T-helper 17 cell (primary cell): ENCODE data around the gene GOLGA8M. TPM values are rescaled to one million over a fixed set of nuclear protein-coding genes. Genes with fewer than 3 reads are reported as not detected.
"Not testable (repeated sequence)": the region's sequence is repeated elsewhere in the genome, so short reads cannot be mapped to it uniquely, and the experiment has no call there.

Experiments used
- ATAC-seq: fragments of 150-1000 bp; cut with Tn5 transposase; 2 replicates; pipeline ENCODE4 v1.10.0; 2021; ENCODE audit warnings: mild to moderate bottlenecking, moderate library complexity
- DNase-seq, 3 donors: peaks; one replicate each; pipeline versions ENCODE4 v3.0.0 to v3.0.0-alpha.2; 2020 to 2021
- H3K9me3 ChIP-seq: one replicate; pipeline ENCODE4 v1.7.0; 2013; ENCODE audit warnings: low read length, mild to moderate bottlenecking; ENCODE audit not compliant: control insufficient read depth, poor library complexity, severe bottlenecking
- H3K27ac Mint-ChIP-seq: one replicate; pipeline ENCODE4 v1.8.0; 2022; ENCODE audit warnings: mild to moderate bottlenecking, moderate library complexity, mixed read lengths
- H3K27me3 Mint-ChIP-seq: one replicate; pipeline ENCODE4 v1.8.0; 2022; ENCODE audit warnings: mixed read lengths
- H3K36me3 Mint-ChIP-seq: one replicate; pipeline ENCODE4 v1.8.0; 2022; ENCODE audit warnings: low read depth, mixed read lengths
- H3K4me1 Mint-ChIP-seq: one replicate; pipeline ENCODE4 v1.8.0; 2022; ENCODE audit warnings: mild to moderate bottlenecking, mixed read lengths
- H3K4me3 Mint-ChIP-seq: one replicate; pipeline ENCODE4 v1.8.0; 2022; ENCODE audit warnings: mild to moderate bottlenecking, moderate library complexity, mixed read lengths
- total RNA-seq, 4 donors: library from RNA in 2 of 4; stranded (reverse) in 2 of 4; gene quantifications; one replicate each; pipeline ENCODE4 v1.2.3 and lab custom pipeline; 2022 to 2026

Gene GOLGA8M, protein sequence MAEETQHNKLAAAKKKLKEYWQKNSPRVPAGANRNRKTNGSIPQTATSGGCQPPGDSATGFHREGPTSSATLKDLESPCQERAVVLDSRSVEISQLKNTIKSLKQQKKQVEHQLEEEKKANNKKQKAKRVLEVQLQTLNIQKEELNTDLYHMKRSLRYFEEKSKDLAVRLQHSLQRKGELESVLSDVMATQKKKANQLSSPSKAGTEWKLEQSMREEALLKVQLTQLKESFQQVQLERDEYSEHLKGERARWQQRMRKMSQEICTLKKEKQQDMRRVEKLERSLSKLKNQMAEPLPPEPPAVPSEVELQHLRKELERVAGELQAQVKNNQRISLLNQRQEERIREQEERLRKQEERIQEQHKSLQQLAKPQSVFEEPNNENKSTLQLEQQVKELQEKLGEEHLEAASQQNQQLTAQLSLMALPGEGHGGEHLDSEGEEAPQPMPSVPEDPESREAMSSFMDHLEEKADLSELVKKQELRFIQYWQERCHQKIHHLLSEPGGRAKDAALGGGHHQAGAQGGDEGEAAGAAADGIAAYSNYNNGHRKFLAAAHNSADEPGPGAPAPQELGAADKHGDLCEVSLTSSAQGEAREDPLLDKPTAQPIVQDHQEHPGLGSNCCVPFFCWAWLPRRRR
- total RNA-seq, result 1 to 10 TPM in 1 of 2 donors, not detected in 1; 1.0 TPM
- 0 to 0.08 reads per million in 2 donors for total RNA-seq (lab: John Stamatoyannopoulos, UW)

DNA sequence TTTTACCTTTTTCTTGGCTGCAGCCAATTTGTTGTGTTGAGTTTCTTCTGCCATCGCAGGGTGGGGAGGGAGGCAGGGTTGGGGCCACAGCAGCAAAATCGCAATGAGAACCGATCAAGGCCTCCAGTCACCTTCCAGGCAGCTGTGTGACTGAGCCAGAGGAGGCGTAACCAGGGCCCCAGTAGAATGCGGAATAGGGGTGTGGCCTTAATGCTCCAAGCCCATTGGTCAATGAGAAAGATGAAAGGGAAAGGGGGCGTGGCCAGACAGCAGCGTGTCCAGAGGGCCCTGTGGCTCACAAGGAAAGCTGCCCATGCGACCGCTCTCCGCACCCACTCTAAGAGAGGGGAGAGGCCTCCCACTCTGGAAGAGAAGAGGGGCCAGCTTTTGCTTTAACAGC is at the start of gene GOLGA8M:
TSS of gene GOLGA8M (minus strand) at position 152 of the 400 bp plus-strand sequence. CDS start at position 54, 98 bp downstream.
- not testable (repeated sequence) for H3K36me3 Mint-ChIP-seq, DNase-seq, H3K27me3 Mint-ChIP-seq, H3K4me3 Mint-ChIP-seq, H3K4me1 Mint-ChIP-seq, H3K27ac Mint-ChIP-seq, ATAC-seq, H3K9me3 ChIP-seq

DNA sequence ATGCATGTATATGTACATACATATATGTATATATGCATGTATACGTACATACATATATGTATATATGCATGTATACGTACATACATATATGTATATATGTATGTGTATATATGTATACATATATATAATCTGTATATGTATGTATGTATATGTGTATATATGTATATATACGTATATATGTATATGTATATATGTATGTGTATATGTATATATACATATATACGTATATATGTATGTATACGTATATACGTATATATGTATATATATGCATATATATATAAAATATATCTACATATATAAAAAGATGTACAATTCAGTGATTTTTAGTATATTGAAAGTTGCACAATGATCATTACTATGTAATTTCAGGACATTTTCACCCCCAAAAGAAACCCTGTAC is 30.7 kb upstream of the GOLGA8M start:
- not testable (repeated sequence) for H3K27me3 Mint-ChIP-seq, DNase-seq, H3K4me3 Mint-ChIP-seq, H3K27ac Mint-ChIP-seq, ATAC-seq, H3K36me3 Mint-ChIP-seq, H3K4me1 Mint-ChIP-seq, H3K9me3 ChIP-seq

DNA sequence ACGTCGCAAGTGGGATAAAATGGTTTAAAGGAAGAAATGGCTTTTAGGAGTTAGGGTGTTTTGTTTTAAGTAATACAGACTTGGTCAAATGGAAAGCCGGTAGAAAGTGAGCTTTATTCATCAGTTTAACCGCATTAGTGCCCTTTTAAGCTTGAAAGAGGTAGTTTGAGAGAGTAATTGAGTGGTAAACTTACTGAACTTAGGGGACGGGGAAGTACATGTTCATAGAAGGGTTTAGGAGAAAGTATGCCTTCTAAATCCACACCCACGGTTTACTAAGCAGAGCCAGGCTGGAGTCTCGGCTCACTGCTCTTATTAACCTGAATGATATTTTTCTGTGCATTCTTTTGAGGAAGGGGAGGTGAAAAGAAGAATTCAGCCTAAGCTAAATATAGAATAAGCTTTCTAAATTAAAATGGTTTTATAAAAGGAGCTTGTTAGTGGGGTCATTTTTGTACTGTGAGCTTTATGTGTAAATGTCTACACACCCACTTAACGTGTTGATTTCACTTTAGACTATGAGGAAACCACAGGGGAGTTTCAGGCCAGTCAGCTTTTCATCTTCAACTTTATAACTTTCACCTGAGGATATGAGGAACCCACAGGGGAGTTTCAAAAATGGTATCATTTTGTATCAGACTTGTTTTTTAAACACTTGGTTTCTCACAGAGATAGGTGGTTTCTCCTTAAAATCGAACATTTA is 26.5 kb upstream of the GOLGA8M start:
- ATAC-seq, result peak; percentile 61
- Mint-ChIP-seq H3K27ac (peak overlapping the region; percentile 78), H3K4me3 (peak overlapping the region; percentile 86)
- H3K36me3 Mint-ChIP-seq, H3K4me1 Mint-ChIP-seq, H3K9me3 ChIP-seq, DNase-seq, H3K27me3 Mint-ChIP-seq: not testable (repeated sequence)

DNA sequence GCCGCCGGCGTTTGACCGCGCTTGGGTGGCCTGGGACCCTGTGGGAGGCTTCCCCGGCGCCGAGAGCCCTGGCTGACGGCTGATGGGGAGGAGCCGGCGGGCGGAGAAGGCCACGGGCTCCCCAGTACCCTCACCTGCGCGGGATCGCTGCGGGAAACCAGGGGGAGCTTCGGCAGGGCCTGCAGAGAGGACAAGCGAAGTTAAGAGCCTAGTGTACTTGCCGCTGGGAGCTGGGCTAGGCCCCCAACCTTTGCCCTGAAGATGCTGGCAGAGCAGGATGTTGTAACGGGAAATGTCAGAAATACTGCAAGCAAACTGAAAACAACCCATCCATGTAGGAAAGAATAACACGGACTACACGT is 26.0 kb upstream of the GOLGA8M start:
- not testable (repeated sequence) for H3K36me3 Mint-ChIP-seq
- ATAC-seq, result peak; percentile 37
- peak overlapping the region; percentile 78 for H3K27ac Mint-ChIP-seq

DNA sequence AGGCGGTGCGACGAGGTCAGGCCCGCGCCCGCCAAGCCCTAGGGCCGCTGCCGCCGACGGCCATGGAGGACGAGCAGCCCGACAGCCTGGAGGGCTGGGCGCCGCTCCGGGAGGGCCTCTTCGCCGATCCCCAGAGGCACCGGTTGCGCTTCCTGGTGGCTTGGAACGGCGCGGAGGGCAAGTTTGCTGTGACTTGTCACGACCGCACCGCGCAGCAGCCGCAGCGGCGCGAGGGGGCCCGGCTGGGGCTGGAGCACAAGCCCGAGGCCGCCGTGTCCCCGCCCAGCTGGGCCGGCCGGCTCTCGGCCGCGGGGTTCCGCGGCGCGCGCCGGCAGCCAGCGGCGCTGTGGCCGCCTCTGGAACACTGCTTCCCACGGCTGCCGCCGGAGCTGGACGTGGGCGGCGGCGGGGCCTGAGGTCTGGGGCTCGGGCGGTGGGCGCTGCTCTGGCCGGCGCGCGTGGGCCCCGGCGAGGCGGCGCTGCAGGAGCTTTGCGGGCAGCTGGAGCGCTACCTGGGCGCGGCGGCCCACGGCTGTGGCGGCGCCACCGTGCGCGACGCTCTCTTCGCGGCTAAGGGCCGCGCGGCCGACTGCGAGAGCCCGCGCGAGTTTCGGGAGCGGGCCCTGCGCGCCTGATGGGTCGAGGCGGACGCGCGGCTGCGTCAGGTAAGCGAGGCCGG is 25.4 kb upstream of the GOLGA8M start:
- not testable (repeated sequence) for H3K36me3 Mint-ChIP-seq, DNase-seq, H3K27me3 Mint-ChIP-seq, H3K9me3 ChIP-seq, H3K4me1 Mint-ChIP-seq
- peak; percentile 70 for ATAC-seq
- Mint-ChIP-seq H3K27ac (peak overlapping the region; percentile 78), H3K4me3 (peak overlapping the region; percentile 86)

More for the DNA sequence above, 26.0 kb upstream of the GOLGA8M start:
- not testable (repeated sequence) for H3K27me3 Mint-ChIP-seq, DNase-seq, H3K4me1 Mint-ChIP-seq, H3K9me3 ChIP-seq
- peak overlapping the region; percentile 86 for H3K4me3 Mint-ChIP-seq

DNA sequence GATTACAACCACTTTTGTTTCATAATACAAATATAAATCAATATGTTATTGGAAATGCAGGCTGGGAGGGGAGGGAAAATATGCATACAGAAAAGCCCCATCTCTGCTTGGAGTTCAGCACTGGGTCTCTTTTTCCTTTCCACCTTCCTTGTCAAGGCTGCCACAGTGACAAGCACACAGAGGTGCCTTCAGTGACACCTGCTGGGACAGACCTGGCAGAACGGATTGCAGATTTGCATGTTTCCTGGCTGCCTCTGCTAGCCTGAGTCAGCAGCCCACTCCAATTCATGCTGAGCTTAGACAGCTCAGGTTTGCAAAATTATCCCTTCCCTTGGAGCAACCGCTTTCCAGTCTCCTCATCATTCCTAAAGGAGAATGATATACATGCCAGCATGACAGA is 15.8 kb upstream of the GOLGA8M start:
- not testable (repeated sequence) for H3K27ac Mint-ChIP-seq, H3K36me3 Mint-ChIP-seq, ATAC-seq, H3K4me1 Mint-ChIP-seq, H3K4me3 Mint-ChIP-seq, DNase-seq, H3K27me3 Mint-ChIP-seq, H3K9me3 ChIP-seq

DNA sequence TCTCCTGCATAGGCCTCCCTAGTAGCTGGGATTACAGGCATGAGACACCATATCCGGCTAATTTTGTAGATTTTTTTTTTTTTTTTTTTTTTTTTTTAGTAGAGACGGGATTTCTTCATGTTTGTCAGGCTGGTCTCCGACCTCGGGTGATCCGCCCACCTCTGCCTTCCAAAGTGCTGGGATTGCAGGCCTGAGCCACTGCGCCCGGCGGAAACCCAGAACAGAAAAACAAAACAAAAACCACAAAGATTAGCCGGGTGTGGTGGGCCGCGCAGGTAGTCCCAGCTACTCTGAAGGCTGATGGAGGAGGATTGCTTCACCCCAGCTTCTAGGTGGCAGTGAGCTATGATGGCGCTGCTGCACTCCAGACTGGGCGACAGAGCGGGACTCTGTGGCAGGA is 14.8 kb upstream of the GOLGA8M start:
- ATAC-seq, H3K36me3 Mint-ChIP-seq, H3K27ac Mint-ChIP-seq, DNase-seq, H3K4me3 Mint-ChIP-seq, H3K9me3 ChIP-seq, H3K27me3 Mint-ChIP-seq, H3K4me1 Mint-ChIP-seq: not testable (repeated sequence)

DNA sequence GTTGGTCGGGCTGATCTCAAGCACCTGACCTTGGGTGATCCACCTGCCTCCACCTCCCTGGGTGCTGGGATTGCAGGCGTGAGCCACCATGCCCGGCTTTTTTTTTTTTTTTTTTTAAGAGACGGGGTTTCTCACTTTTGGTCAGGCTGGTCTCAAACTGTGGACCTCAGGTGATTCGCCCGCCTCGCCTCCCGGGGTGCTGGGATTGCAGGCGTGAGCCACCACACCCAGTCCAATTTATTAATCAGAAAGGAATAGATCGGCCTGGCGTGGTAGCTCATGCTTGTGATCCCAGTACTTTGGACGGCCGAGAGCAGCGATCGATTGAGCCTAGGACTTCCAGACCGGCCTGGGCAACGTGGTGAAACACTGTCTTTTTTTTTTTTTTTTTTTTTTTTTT is 13.9 kb upstream of the GOLGA8M start:
- Mint-ChIP-seq H3K4me3 (no peak overlapping the region), H3K27ac (no peak overlapping the region), H3K36me3 (no peaks in the 10 kb centered on the region), H3K4me1 (no peaks in the 10 kb centered on the region), H3K27me3 (no peaks in the 10 kb centered on the region)
- no peaks in the 10 kb centered on the region for H3K9me3 ChIP-seq
- ATAC-seq (no peak), DNase-seq (no peak)

DNA sequence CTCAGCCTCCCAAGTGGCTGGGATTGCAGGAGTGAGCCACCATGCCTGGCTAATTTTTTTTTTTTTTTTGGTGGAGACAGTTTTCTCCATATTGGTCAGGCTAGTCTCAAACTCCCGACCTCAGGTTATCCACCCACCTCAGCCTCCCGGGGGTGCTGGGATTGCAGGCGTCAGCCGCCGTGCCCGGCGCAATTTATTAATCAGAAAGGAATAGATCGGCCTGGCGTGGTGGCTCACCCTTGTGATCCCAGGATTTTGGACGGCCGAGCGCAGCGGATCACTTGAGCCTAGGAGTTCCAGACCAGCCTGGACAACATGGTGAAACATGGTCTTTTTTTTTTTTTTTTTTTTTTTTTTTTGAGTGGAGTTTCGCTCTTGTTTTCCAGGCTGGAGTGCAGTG is 13.3 kb upstream of the GOLGA8M start:
- Mint-ChIP-seq H3K4me1 (no peaks in the 10 kb centered on the region), H3K36me3 (no peaks in the 10 kb centered on the region), H3K27ac (no peak overlapping the region), H3K4me3 (no peak overlapping the region), H3K27me3 (no peaks in the 10 kb centered on the region)
- H3K9me3 ChIP-seq, result no peaks in the 10 kb centered on the region
- DNase-seq (no peak), ATAC-seq (no peak)

DNA sequence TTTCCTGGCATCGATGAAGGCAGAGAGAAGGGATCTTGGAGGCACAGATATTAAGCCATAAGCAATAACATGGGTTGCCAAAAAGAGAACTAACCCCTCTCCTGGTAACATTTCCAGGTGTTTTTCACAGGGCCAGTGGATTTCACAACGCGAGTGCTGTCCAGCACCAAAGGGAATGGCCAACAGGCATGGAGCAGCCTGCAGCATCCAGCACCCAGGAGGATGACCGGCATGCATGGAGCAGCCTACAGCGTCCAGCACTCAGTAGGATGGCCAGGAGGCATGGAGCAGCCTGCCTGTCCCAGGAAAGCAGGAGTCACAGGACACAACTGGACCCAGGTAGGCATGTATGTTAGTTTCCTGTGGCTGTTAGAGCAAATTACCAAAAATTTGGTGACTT is 11.8 kb upstream of the GOLGA8M start:
- H3K4me3 Mint-ChIP-seq, result not testable (repeated sequence)

DNA sequence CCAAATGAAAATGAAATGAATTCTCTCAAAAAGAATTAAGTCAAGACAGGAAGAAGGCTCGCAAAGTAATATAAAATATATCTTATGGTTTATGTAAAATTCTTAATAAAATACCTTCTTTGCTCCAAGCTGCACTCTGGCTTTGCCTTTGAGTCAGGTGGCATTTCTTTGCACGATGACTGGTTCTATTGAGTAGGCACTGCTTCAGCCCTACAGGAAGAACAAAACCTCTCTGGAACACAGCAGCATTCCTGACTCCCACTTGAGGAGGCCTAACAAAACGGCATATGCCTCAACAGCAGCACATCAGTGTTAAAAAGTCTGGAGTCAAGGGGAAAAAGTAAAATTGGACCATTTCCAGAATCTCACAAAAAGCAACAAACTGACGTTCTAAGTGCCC is 7.4 kb upstream of the GOLGA8M start:
- not testable (repeated sequence) for H3K27me3 Mint-ChIP-seq, H3K4me1 Mint-ChIP-seq, ATAC-seq, H3K27ac Mint-ChIP-seq, DNase-seq, H3K9me3 ChIP-seq, H3K36me3 Mint-ChIP-seq, H3K4me3 Mint-ChIP-seq

More for the DNA sequence above, 11.8 kb upstream of the GOLGA8M start:
- not testable (repeated sequence) for H3K27me3 Mint-ChIP-seq, DNase-seq, H3K27ac Mint-ChIP-seq, ATAC-seq, H3K4me1 Mint-ChIP-seq, H3K9me3 ChIP-seq, H3K36me3 Mint-ChIP-seq

DNA sequence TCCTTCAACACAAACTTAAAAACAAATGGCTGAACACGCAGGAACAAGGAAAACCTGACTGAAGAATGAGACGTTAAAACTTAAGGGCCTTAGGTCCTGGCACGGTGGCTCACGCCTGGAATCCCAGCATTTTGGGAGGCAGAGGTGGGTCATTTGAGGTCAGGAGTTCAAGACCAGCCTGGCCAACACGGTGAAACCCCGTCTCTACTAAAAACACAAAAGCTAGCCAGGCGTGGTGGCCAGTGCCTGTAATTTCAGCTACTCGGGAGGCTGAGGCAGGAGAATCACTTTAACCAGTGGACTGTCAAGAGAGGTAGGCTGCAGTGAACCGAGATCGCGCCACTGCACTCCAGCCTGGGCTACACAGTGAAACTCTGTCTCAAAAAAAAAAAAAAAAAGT is 6.4 kb upstream of the GOLGA8M start:
- H3K9me3 ChIP-seq, DNase-seq, H3K4me3 Mint-ChIP-seq, ATAC-seq, H3K27me3 Mint-ChIP-seq, H3K27ac Mint-ChIP-seq, H3K4me1 Mint-ChIP-seq, H3K36me3 Mint-ChIP-seq: not testable (repeated sequence)

DNA sequence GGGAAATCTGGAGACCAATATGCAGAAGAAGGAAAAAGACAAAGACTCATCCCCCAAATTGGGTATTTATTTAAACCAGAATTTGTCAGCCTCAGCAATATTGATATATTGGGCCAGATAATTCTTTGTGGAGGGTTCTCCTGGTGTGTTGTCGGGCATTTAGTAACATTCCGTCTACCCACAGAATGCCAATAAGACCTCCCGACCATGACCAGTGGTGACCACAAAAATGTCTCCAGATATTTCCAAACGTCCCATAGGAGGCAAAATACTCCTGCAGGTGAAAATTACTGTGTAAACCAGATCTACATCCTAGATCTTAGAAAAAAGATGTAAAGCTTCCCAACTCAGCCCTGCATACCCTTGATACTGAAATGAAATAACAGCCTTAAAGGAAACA is 2.0 kb upstream of the GOLGA8M start:
- H3K4me1 Mint-ChIP-seq, DNase-seq, H3K27ac Mint-ChIP-seq, ATAC-seq, H3K36me3 Mint-ChIP-seq, H3K4me3 Mint-ChIP-seq, H3K27me3 Mint-ChIP-seq, H3K9me3 ChIP-seq: not testable (repeated sequence)
